Superior temporal gyrus (tissue), 1 donor: ENCODE data around the gene COL20A1.
"Not testable (repeated sequence)": the region's sequence is repeated elsewhere in the genome, so short reads cannot be mapped to it uniquely, and the experiment has no call there.

Experiments
- DNase-seq: peaks from one replicate; pipeline ENCODE4 v3.0.0-alpha.2; 2016; ENCODE audit errors: extremely low spot score

Gene COL20A1

DNA sequence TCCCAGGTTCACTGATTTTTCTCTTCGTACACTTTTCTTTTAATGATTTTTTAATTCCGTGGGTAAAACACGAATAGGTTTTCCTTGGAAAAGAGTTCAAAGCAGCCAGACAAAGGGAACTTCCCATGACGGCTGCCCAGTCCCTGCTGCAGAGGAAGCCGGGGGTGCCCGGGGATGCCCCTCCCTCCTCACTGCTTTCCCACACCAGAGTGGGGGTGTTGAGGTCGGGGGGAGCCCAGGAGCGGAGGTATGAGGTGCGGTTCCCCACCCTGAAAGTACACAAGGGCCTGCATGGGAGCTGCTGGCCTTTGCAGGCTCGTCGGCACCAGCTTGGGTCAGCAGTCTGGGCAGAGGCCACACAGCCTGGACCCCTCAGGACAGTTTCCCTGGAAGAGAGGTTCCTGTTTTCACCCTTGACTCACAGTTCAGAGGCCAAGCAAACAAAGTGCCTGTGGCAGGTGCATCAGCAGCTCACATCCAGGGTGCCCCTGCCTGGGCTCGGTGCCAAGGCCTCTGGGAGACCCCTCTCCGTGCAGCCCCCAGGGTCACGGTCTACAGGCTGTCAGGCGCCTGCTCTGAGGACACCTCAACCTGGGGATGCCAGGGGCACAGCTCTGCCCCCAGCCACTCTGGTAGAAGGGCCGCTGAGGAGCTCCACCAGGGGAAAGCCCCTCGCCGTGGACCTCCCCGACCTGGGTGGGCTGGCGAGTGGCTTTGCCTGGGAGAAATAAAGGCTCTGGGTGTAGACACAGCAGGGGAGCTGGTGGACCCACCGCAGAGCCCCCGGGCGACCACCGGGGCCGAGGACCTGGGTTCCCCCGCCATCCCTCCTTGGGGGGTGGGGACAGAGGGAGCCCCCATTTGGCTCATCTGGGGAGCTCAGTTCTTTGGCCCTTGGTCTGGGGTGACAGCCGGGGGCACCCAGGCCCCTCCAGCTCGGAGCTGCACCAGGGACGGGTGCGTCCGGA lies 83.6 kb downstream of the COL20A1 start:
- DNase-seq: no peak

DNA sequence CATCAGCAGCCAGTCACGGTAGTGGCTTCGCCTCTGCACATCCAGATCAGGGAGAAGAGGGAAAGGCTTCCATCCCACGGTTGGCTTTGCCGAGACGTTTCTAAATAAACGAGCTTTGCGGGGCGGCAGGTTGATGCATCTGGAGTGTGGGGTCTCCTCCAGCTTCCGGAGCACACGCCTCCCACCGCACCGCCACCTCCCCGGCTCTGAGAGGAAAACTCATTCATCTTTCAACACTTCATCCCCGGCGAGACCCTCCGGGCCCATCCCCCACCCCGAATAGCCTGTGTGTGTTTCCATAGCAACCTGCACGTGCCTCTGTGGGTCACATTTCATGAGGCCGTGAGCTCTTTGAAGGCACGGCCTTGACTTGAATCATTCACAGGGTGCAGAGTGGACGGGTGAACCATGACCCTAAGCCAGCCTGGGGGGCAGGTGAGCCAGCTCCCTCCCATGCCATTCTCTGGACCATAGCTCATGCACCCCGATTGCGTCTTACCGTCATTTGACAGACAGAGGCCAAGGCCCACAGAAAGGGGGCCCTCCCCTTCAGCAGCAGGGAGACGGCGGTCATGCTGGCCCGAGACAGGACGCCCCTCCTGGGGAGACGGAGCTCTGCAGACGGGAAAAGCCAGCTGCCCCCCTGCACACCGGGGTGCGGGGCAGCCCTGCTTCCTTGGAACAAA lies 84.4 kb downstream of the COL20A1 start:
- DNase-seq: no peak

DNA sequence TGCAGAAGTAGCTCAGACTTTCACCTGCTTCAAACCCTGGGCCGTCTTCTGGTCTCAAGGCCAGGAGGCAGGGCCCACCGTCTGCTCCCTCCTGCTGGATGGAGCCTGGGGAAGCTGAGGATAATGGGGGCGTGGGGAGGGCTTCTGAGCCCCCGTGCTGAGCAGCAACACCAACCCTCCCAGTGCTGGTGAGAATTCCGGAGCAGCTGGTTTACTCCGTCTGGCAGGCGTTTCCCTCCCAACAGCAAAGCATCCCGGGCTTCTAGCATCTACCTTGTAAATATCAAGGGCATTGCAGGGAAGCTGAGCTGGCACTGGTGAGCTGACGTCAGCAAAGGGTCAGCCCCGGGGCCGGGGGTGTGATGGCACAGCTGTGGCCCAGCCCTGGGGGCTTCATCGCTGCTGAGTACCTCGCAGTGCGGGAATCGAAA lies 85.0 kb downstream of the COL20A1 start:
- no peak for DNase-seq

DNA sequence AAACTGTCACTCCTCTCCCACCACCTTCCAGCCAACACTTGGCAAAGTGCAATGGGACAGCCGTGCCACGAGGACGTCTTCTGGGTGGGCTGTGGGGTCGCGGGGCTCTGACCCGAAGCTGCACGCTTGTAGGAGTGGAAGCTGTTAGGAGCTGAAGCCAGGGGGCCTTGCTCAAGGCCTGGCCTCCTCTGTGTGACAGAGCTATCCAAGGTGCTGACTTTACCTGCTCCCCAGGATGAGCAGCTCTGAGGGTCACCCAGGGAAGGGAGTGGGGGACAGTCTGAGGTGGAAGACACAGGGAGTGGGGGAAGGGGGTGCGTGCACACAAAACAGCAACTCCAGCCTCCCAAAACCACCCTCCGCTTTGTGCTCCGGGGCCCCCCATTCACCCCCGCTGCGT lies 85.6 kb downstream of the COL20A1 start:
- no peak for DNase-seq

DNA sequence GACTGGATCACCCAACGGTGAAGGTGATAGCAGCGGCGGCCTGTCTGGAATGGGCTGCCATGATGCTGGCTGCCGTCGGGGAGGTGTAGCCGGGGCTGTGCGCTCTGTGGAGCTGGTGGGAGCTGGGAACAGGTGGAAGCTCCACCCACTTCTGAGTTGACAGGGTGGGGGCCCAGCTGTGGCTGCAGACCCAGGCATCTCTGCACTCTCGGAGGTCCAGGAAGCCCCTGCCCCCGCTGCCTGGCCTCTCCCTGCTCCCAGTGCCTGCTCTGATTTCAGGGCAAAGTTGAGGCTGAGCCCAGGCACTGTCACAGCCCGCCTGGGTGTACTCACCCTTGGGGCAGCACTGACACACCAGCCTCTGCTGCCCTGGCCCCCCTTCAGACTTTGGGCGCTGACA lies 86.3 kb downstream of the COL20A1 start:
- no peak for DNase-seq

DNA sequence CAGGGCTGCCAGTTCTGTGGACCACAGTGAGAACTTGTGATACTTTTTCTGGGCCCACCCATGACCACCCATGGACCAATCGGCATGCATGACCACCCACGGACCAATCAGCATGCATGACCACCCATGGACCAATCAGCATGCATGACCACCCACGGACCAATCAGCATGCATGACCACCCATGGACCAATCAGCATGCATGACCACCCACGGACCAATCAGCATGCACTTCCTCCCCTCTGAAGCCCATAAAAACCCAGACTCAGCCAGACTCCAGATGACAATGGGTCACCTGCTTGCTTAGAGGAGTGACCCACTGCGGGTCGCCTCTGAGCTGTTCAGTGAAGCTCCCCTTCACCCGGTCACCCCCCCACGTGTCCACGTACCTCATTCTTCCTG lies 86.9 kb downstream of the COL20A1 start:
- DNase-seq: not testable (repeated sequence)

DNA sequence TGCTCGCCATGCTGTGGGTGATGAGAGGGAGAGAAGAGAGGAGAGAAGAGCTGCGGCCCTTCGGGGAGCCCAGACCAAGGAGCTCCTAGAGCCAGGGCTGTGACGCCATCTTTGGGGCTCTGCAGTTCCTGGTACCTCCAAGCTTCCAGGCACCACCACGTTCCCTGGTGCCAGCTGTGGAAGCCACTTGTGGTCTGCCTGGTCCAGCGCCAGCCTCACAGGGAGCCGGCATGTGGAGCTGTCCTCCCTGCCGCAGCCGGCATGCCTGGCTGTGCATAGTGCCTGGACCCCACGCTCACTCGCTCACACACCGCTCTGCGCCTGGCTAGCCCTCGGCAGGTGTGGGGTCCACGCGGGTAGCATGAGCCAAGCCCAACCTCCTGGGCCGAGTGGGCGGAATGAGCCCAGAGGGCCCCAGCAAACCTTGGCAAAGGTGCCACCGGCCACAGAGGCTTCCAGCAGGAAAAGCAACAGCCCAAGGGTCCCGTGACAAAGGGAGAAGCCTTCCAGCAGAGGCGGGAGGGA lies 87.4 kb downstream of the COL20A1 start:
- DNase-seq: no peak

DNA sequence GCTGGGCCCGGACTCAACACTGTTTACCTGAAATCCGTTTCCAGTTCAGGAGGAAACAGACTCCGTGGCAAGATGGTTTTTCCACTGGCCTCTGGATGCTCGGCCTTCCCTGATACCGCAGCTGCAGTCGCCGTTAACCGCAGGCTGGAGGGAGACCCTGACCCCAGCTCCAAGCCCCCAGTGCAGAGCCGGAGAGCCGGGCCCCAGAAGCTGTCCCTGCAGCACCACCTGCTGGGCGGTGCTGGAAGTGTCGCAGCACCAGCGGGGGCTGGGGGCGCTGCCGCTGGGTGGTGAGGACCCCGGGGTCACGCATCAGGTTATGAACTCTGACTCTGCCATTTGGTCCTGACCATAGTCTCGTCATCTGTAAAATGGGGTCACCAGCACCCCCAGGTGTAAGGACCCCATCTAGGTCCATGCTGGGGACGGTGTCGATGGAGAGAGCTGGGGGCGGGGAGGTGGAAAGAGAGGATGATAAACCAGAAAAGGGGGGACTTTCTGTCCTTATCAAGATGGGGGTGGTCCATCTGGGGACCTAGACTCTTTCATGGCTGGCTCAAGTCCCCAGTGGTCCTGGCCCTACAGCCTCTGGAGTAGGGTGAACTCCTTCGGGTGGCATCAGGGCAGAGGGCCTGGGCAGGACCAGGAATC lies 88.9 kb downstream of the COL20A1 start:
- DNase-seq: no peak

DNA sequence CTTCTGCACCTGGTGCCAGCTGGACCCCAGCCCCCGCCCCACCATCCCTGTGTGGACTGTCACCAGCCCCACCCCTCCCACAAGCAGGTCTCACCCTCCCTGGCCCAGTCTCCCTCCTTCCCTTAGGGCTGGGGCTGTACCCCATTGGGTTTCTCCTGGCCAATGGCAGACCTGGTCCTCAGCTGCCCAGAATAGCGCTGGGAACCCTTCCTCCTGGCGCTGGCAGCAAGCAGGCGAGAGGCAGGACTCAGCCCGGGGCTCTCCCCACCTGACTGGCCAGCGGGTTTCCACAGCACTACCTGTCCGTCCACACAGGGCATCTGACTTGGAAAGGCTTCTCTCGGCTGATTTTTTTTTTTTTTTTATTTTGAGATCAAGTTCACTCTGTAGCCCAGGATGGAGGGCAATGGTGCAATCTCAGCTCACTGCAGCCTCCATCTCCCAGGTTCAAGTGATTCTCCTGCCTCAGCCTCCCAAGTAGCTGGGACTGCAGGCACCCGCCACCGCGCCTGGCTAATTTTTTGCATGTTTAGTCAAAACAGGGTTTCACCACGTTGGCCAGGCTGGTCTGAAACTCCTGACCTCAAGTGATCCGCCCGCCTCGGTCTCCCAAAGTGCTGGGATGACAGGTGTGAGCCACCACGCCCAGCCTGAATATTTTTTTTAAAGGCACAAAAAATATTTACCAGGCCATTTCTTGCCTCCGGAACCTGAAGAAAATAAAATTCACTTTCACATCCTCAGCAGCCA lies 89.7 kb downstream of the COL20A1 start:
- no peak for DNase-seq

DNA sequence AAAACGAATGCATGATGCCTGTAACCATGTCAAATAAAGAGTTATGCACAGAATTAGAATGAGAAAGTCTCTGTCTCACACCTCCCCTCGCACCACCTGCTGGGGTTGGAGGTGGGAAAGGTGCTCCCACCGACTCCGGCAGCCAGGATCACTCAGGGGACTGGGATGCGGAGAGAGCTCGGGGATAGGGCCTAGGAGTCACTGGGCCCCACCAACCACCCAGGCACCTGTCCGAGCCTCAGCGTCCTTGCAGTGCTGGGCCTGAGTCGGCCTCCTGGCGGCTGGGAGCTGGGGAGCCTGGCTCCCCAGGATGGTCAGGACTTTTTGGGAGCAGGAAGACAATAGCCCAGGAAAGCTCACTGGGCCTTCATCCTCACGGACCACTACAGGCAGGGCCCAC lies 90.6 kb downstream of the COL20A1 start:
- DNase-seq: no peak

DNA sequence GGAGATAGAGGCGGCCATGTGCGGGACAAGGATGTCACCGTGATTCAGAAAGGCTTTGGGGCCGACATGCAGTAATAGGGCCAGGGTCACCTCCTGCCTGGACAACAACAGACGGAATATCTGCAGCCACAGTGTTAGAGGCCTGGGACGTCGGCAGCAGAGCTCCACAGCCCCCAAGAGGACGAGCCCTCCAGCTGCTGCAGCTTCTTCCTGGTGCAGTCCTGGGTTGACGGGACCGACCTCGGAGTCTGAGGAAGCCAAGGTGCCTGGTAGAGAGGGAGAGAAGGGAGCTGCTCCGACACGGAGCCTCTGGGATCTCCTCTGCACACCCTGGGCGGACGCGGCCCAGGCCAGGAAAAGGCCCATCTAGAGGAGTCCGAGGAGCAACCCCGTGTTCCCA lies 91.3 kb downstream of the COL20A1 start:
- no peak for DNase-seq
